Gastrocnemius medialis (tissue), 4 donors: ENCODE data around the gene CAMKV.

Source experiments
- POLR2A ChIP-seq, 2 donors: fragments of 450-650 bp; IDR thresholded peaks; one replicate each; pipeline ENCODE4 v1.6.1; 2017; ENCODE audit warnings: antibody characterized with exemption in 2 of 2, mild to moderate bottlenecking in 2 of 2, moderate library complexity in 2 of 2
- TF ChIP-seq, protein P1 (sequence below), 5 experiments: fragments of 450-650 bp in 3 of 5; fragments of 200-600 bp in 2 of 5; sonication (generic) in 2 of 5; IDR thresholded peaks in 4 of 5; conservative IDR thresholded peaks in 1 of 5; 1 replicate in 4 of 5; 2 replicates in 1 of 5; pipeline ENCODE4 v1.5.1; 2016 to 2019; ENCODE audit warnings: antibody characterized with exemption in 5 of 5, mild to moderate bottlenecking in 3 of 5, moderate library complexity in 3 of 5

DNA sequence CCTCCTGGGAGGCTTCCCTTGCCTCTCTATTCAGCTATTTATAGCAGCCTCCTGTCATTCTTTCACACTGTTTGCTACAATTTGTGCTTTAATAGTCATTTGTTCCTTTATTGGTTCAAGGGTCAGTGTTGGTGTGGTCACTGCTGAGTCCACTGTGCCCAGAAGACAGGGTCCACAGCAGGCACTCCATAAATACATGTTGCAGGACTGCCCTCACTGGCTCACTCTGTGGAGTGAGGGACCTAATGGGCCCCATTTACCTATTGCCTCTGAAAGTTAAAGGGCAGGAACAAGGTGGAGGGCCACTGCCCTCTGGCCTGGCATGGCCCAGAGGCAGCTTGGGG is 17.2 kb upstream of the CAMKV start:
- TF ChIP-seq, protein P1, sequence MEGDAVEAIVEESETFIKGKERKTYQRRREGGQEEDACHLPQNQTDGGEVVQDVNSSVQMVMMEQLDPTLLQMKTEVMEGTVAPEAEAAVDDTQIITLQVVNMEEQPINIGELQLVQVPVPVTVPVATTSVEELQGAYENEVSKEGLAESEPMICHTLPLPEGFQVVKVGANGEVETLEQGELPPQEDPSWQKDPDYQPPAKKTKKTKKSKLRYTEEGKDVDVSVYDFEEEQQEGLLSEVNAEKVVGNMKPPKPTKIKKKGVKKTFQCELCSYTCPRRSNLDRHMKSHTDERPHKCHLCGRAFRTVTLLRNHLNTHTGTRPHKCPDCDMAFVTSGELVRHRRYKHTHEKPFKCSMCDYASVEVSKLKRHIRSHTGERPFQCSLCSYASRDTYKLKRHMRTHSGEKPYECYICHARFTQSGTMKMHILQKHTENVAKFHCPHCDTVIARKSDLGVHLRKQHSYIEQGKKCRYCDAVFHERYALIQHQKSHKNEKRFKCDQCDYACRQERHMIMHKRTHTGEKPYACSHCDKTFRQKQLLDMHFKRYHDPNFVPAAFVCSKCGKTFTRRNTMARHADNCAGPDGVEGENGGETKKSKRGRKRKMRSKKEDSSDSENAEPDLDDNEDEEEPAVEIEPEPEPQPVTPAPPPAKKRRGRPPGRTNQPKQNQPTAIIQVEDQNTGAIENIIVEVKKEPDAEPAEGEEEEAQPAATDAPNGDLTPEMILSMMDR (IDR thresholded peaks at IDR 0.05 in 4 of 5, conservative IDR thresholded peaks at IDR 0.05 in 1 of 5): no peak
- no peak for TF ChIP-seq POLR2A (IDR thresholded peaks at IDR 0.05)
